ENCODE data around the gene IL13.

The IL13 gene

DNA sequence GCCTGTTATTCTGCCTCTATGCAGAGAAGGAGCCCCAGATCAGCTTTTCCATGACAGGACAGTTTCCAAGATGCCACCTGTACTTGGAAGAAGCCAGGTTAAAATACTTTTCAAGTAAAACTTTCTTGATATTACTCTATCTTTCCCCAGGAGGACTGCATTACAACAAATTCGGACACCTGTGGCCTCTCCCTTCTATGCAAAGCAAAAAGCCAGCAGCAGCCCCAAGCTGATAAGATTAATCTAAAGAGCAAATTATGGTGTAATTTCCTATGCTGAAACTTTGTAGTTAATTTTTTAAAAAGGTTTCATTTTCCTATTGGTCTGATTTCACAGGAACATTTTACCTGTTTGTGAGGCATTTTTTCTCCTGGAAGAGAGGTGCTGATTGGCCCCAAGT lies 15.5 kb downstream of the IL13 start:
- DNase-seq: no peak

DNA sequence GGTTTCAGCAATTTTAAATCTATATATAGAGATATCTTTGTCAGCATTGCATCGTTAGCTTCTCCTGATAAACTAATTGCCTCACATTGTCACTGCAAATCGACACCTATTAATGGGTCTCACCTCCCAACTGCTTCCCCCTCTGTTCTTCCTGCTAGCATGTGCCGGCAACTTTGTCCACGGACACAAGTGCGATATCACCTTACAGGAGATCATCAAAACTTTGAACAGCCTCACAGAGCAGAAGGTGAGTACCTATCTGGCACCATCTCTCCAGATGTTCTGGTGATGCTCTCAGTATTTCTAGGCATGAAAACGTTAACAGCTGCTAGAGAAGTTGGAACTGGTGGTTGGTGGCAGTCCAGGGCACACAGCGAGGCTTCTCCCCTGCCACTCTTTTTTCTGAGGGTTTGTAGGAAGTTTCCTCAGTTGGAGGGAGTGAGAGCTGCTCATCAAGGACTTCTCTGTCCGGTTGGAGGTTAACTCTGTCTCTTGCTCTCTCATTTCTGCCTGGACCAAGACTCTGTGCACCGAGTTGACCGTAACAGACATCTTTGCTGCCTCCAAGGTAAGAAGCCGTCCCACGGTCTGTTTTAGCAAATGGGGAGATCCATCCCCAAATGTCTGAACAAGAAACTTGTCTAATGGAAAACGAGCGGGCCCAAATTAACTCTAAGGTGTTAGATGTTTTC lies 16.1 kb downstream of the IL13 start, which contains the start of gene IL4:
Gene IL4 (plus strand): TSS at position 51 of the 692 bp plus-strand sequence. CDS start 62 bp downstream, at position 113.
- DNase-seq: no peak

DNA sequence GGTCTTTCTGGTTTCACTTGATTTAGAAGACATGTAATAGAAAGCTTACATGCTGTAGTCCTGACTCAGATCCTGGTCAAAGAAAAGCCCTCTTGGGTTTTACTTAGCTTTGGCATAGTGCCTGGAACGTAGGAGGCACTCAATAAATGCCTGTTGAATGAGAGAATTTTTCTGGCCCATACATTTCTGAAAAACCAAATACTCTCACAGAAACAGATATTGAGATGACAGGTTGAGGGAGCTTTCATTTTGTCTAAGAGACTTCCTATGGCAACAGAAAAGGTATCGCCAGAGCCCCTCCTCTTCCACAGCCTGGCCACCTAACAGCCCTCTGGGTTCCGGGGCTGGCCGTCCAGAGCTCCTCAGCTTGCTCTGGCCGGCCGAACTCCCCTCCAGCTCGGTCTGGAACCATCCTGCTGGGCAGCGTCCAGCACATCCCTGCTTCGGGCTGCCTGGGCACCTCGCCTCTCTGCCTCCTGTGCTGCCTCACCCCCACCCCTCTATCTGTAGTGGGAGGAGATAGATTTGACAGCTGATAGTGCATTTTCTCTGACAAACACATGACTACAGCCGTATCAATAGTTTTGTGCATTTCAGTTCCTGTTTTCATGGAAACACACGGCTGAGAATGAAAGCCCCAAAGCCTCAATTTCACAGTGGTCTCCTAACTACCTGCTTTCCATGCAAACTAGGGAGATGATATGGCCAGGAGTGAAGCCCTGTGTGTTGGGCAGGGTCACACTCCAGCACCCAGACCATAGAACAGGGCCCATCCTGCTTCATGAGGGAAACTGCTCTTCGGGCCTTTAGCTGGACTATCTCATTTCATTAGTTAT lies 16.9 kb downstream of the IL13 start:
- DNase-seq: no peak

DNA sequence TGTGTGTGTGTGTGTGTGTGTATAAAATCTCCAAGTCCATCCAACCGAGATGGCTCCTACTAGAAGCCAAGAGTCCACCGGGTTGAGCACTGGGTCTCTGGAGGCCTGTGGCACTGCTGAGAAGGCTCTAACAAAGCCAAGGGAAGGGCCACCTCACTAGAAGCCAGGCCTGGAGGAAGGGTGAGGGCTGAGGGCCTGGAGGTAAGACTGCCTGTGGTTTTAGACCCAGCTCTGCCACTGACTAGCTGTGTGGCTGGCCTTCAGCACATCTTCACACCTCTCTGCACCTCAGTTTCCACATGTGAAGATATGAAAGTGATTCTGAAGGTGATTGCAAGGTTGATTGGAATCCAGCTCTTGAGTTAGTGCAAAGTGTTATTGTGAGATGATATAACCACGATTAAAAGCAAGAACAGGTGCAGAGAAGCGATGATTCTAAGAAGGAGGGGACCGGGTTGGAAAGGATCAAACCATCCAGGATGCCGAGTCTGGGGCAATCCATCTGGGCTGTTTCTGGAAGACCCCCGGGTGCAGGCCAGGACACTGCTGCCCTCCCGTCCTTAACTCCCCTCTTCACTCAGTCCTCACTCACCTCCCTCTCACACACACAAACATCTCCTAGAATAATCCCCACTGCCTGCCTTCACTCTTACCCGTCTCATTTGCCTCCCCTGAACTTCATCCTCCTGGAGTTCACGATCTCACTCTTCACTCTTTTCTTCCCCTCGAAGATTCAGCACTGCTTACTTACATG lies 18.1 kb downstream of the IL13 start:
- no peak for DNase-seq

DNA sequence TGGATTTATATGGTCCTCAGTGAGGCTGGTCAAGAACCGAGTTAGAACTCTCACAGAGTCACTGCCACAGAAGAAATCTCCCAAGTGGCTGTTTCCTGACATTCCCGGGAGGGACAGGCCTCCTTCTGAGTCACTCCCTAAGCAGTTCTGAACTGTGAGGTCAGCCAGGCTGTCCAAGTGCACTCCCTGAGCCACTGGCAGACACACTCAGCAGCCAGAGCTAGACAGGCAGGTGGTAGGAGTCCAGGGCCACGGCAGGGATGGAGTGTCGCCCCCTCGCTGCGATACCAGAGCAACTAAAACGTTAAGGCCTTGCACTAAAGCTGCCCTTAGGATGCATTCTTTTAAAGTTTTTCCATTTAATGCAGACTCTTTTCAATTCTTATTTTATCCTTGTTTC lies 19.2 kb downstream of the IL13 start:
- no peak for DNase-seq

DNA sequence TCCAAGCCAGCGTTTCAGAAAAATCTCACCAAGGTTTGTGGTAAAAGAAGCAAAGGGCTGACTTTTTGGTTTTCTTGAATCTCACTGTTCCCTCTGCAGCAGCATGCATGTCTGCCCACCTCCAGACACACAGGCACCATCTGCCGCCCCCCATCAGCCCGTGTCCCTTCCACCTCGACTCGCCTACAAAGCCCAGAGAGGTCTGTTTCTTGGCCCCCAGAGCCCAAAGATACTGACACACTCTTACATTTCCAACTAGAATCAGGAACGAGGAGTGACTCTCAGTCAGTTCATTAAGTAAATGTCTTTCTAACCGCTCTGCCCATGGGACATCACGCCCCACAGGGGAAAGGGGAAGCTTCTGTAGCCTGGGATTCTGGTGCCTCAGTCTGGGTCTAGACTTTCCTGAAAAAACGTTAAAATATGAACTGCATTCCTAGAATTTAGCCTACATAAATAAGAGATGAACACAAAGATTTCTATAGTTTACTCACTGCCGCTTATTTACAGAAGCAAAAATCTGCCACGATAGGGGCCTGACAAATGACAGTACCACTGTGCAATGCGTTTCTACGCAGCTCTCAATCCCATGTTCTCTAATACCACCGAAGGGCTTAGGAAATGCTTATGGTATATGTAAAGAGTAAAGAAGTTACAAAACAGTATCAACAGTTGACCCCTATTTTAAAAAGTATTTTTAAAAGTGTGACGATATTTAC lies 19.9 kb downstream of the IL13 start:
- DNase-seq: no peak

DNA sequence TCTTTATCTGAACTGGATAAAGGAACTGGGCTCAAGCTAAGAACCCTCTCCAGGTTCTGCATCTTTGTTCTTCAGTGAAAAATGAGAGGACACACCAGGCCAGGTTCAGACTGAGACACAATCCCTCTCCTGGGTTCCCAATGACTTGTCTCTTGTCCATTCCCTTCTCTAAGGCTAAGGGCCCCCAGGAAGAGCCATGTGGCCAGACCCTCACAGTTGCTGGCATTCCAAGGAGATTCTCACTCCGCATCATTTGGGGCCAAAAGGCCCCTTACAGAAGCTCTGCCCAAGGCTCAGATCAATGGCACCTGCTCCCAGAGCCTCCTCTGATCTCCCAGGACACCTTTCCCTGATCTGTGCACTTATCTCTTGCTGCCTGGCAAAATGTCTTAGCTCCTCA lies 20.8 kb downstream of the IL13 start:
- DNase-seq: no peak

DNA sequence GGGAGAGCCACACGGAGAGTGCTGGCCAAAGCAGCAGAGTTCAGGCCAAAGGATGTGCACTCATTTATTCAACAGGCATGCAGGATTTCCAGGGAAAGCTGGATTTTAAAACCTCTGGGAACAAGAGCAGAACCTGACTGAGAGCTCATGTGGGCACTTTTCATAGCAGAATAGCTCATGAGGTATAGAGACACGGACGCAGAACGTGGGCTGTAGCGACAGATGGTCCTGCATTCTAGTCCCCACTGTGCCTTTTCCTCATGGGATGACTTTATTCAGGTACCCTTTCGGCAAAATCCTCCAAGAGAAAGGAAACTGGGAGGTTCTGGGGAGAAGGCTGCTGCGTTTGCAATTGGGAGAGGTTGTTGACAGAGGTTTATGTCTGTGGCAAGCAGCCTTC lies 21.2 kb downstream of the IL13 start:
- DNase-seq: no peak

DNA sequence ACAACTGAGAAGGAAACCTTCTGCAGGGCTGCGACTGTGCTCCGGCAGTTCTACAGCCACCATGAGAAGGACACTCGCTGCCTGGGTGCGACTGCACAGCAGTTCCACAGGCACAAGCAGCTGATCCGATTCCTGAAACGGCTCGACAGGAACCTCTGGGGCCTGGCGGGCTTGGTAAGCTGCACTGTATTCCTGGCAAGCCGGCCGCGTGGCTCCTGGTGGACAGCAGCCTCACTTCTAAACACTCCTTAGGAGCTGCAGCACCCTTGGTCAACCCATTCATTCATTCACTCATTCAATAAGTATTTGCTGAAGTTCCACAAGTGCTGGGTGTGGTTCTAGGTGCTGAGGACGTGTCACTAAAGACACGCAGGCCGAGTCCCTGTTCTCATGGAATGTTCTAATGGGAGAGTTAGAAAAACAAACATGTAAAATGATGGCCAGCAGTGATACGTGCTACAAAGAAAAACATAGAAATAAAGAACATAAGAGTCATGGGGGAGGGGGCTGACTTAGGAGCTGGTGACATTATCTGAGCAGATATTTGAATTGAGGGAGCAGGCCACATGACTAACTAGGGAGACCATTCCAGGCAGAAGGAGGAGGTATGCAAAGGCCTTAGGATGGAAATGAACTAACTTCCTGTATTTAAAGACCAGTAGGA lies 21.9 kb downstream of the IL13 start:
- no peak for DNase-seq

DNA sequence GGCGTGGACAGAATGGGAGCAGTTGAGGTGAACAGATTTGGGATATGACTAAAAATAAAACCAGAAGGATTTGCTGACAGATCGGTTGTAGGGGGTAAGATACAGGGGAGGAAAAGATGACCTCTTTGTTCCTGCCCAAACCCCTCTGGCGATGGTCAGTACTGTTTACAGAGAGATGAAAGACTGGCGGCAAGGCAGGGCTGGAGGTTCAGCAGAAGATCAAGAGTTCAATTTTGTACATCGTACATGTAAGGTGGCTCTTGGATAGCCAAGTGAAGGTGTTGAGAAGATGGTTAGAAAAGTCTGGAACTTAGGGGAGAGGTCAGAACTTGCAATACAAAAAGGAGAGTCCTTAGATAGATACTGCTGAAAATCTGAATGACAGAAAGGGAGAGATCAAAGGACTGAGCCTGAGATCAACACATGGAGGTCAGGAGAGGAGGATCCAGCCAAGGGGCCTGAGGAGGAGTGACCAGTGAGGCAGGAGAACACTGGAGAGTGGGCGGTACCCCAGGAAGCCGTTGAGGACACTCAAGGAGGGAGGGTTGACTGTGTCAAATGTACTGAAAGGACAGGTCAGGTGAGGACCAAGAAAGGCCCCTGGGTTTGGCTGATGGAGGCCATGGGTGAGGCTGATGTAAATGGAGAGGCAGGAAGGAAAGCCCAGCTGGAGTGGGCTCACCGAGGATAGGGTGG lies 23.0 kb downstream of the IL13 start:
- no peak for DNase-seq

DNA sequence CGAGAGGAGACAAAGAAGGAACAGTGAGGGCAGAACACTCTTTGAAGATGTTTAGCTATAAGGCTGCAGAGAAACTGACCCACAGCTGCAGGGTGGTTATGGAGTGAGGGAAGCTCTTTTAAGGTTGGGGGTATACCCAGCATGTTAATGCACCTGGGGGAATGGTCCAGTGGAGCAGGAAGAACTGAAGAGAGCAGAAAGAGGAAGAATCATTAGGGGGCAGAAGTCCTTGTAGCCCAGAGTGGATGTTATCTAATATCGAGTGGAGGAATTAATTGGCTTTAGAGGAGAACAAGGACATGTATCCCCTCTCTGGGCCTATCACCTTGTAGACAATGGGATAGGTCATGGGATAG lies 23.5 kb downstream of the IL13 start:
- no peak for DNase-seq

DNA sequence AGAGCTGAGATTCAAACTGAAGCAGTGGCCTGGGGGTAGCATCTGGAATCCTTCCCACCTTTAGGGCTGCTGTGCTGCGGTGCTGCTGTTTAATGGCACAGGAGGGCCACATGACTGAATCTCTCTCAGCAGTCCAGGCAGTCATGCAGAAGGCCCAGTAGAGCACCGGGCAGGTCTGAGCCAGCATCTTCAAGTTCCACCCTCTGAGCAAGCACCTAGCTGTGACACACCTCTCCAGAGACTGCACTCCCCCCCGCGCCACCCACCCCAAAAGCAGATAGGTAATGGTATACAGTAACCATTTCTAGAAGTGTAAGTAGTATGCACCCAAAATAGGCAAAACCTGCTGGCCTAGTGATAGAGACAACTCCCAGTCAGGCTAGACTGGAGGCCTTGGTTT lies 24.0 kb downstream of the IL13 start:
- no peak for DNase-seq

DNA sequence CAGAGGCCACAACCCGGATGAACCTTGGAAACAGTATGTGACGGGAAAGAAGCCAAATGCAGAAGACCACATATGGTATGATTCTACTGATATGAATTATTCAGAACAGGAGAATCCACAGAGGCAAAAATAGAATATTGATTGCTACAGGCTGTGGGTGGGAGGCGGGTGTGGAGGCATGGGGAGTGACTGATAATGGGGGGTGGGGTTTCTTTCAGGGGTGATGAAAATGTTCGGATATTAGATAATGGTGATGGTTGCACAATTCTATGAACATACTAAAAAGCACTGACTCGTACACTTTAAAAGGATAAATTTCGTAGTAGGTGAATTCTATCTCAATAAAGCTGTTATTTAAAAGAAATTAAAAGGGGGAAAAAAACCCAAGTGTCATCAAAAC lies 26.5 kb downstream of the IL13 start:
- no peak for DNase-seq

DNA sequence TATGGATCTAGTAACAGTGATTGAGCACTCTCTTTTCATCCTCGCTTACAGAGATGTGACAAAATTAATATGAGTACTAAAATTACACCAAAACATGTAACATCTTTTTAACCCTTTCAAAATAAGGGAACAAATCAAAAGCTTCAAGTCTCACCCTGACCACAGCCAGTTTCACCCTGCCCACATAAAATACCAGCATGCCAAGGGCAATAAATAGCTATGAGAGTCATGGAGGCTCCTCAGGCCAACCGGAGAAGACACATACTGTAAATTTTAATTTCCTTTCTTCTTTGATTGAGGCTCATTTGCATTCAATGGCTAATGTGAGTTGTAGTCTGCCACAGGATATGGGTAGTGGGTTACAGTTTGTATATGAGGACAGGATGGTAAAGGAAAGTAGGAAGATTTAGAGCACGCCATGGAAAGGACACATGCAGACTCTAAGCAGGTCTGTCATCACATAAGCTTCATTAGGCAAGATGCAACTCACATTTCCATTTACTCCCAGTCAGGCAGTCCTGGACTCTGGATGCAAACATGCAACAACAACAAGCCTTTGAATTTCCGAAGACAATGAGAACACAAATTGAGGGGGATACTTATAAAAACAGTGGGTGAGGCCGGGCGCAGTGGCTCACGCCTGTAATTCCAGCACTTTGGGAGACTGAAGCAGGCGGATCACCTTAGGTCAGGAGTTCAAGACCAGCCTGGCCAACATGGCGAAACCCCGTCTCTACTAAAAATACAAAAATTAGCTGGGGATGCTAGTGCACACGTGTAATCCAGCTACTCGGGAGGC lies 27.1 kb downstream of the IL13 start:
- DNase-seq: no peak

DNA sequence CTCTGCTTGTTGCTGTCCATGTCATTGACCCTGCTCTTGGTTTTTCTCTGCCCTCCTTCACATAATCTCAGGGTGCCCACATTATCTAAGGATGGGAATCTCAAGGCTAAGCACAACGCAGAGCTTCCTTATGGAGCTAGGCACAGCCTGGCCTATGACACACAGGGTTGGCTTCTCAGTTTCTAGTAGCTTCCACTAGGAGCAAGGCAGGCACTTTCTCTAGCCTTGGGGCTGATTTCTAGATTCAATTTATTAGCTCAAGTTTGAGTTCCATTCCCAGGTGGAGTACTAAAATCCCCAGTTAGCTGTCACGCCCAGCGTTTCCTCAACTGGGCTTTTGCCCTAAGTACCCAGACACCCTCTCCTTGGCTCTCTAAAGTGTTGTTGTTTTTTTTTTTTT lies 28.2 kb downstream of the IL13 start:
- DNase-seq: no peak

DNA sequence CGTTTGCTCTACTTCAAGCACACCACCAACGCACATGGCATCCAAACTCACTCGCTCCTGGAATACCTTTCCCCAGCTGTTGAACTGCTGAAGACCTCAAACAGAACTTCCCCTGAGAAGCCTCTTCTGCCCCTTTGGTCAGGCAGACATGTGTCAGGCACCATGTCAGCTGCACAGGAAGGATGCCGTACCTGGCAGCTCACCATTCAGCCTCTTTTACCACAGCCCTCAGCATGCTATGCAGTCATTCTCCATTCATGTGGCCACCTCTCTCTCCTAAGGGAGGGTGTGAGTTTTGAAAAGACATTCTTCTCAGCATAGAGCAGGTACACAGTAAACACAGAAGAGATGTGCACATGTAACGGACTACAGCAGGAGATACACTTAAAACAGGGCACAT lies 30.0 kb downstream of the IL13 start:
- peak; percentile 29 for DNase-seq

DNA sequence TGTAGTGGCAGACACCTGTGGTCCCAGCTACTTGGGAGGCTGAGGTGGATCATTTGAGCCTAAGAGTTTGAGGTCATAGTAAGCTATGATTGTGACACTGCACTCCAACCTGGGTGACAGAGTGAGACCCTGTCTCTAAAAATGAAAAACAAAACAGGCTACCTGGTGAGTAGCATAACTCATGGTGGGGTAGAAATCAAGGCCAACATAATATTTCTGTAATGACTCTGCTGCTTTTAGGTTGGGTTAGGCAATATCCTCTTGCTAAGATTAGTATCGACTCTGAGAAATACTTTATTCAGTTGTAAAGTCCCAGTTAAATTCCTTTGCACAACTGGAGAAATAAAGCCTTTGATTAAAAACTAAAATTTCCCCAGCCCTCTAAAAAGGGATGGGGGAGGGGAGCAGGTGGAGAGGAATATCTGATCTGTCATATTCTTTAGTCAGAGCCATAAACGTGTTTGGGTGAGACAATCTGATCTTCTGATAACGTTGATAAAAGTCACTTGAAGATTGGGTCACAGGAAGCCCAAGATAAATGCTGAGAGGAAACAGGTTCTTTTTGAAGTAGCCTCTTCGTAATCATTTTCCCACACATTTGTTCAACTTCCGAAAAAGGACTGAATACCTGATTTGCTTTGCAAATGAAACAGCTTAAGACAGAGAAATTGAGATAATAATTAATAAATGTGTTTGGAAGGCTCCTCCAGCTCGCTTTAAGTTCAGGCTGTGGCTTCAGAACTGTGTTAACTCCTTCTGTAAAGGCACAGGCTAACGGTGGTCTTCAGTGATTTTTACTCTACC lies 30.8 kb downstream of the IL13 start:
- DNase-seq: no peak

DNA sequence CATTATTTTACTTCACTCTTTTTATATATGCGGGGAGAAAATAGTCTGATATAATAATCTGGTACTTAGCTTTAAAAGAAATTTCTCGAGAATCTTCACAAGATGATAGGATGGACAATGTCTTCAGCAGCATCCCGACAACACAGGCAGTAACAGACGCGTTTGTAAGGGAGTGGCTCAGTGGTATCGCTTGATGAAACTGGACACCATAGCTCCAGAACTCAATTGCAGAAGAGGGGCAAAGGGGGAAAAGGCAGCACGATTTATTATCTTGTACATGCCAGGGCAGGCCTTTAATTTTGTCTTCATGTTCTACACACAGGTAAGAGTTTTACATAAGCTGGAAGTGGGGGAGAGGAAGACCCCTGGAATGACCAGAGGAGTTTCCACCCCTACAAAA lies 31.5 kb downstream of the IL13 start:
- no peak for DNase-seq

DNA sequence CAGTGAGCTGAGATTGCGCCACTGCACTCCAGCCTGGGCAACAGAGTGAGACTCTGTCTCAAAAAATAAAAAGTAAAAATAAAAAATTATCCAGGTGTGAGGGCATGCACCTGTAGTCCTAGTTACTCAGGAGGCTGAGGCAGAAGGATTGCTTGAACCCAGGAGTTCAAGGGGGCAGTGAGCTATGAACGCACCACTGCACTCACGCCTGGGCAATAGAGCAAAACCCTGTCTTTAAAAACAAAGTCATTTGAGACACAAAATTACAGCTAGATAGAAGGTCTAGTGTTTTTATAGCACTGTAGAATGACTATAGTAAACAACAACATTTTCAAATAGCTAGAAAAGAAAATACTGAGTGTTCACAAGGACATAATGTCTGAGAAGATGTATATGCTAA lies 32.2 kb downstream of the IL13 start:
- DNase-seq: no peak

Measured in CD4-positive, alpha-beta T cell treated with Interferon gamma for 1 hour (primary cell).